GM12891 (cell line): ENCODE data around the gene EEF1AKMT3.

ENCODE experiments used
- DNase-seq: peaks from one replicate; pipeline ENCODE4 v3.0.0; 2011; ENCODE audit warnings: low spot score; ENCODE audit not compliant: insufficient read length
- FAIRE-seq: peaks from 2 replicates; lab custom pipeline; 2011; peaks lifted over from hg19 to GRCh38; lab: Jason Lieb, UNC
- PAX5 ChIP-seq: IDR thresholded peaks from 2 replicates; pipeline ENCODE4 v1.6.1; 2011; ENCODE audit warnings: low read length, moderate library complexity, mild to moderate bottlenecking; ENCODE audit not compliant: insufficient read depth, severe bottlenecking
- POLR2A ChIP-seq: IDR thresholded peaks from 2 replicates; pipeline ENCODE4 v1.6.1; 2011; ENCODE audit warnings: low read depth, low read length, control low read depth
- POLR2AphosphoS5 ChIP-seq: IDR thresholded peaks from 2 replicates; pipeline ENCODE4 v1.6.1; 2011; ENCODE audit warnings: low read depth, low read length, control low read depth
- POU2F2 ChIP-seq: IDR thresholded peaks from 2 replicates; pipeline ENCODE4 v1.6.1; 2011; ENCODE audit warnings: low read depth, mild to moderate bottlenecking, control low read depth, low read length, moderate library complexity
- SPI1 ChIP-seq: IDR thresholded peaks from 2 replicates; pipeline ENCODE4 v1.6.1; 2011; ENCODE audit warnings: low read depth, low read length, control low read depth
- TAF1 ChIP-seq: IDR thresholded peaks from 2 replicates; pipeline ENCODE4 v1.6.1; 2011; ENCODE audit warnings: low read depth, low read length, control low read depth

The EEF1AKMT3 gene

DNA sequence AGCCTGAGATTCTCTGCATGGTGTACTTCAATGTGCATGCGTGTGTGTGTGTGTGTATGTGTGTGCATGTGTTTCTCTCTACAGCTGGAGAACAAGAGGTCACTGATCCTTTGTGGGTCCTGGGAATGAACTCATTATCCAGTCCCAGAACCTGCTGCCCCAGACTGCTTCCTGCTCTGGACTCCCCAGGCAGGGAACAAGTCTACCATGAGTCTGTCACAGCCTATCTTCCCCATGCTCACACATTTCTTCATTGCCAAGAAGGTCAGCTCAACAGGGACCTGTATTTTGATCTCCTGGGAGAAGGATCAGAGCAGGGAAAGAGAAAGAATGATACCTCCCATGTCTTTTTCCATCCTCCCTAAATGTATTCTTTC, 31.0 kb upstream of the EEF1AKMT3 start:
- TF ChIP-seq SPI1, result no peak
- TF ChIP-seq POLR2AphosphoS5, result no peak
- TF ChIP-seq PAX5, result no peak
- no peak for TF ChIP-seq POLR2A
- TF ChIP-seq POU2F2, result no peak
- TF ChIP-seq TAF1, result no peak
- DNase-seq (no peak), FAIRE-seq (no peak)

- DNase-seq (peak; percentile 69), FAIRE-seq (peak; percentile 92)
- TF ChIP-seq POLR2AphosphoS5, result no peak
- no peak for TF ChIP-seq POU2F2
- TF ChIP-seq TAF1, result no peak
- TF ChIP-seq SPI1, result no peak
- TF ChIP-seq PAX5, result no peak
- TF ChIP-seq POLR2A, result no peak
Measured at GRCh38 chr12:57741844-57742738, 30.3 kb upstream of the EEF1AKMT3 start.

DNA sequence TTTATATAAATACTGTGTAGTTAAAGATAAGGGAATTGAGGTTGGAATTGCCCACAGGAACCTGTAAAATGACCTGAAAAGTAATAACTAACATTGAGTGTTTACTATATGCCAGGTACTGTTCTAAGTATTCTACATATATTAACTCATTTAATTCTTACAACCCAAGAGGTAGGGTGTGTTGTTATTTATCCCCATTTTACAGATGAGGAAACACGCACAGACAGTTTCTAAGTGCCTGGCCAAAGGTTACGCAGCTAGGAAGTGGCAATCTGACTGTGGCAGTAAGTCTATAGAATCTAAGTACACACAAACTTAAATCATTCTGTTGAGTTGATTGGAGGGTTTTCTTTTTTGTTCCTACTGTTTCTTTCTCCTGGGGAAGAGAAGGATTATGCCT, 28.6 kb upstream of the EEF1AKMT3 start:
- TF ChIP-seq TAF1, result no peak
- no peak for FAIRE-seq

GRCh38 chr12:57744194-57744776, 28.1 kb upstream of the EEF1AKMT3 start:
- FAIRE-seq (peak; percentile 69), DNase-seq (no peak)
- TF ChIP-seq POLR2A (0 out of 2 replicates have a peak, but pooled peaks have one; percentile 4), SPI1 (0 out of 2 replicates have a peak, but pooled peaks have one; percentile 3), POU2F2 (no peak), PAX5 (no peak), TAF1 (no peak), POLR2AphosphoS5 (no peak; the same call in 1 of the 2 replicates)

More for the DNA sequence above, 28.6 kb upstream of the EEF1AKMT3 start:
- no peak for DNase-seq

DNA sequence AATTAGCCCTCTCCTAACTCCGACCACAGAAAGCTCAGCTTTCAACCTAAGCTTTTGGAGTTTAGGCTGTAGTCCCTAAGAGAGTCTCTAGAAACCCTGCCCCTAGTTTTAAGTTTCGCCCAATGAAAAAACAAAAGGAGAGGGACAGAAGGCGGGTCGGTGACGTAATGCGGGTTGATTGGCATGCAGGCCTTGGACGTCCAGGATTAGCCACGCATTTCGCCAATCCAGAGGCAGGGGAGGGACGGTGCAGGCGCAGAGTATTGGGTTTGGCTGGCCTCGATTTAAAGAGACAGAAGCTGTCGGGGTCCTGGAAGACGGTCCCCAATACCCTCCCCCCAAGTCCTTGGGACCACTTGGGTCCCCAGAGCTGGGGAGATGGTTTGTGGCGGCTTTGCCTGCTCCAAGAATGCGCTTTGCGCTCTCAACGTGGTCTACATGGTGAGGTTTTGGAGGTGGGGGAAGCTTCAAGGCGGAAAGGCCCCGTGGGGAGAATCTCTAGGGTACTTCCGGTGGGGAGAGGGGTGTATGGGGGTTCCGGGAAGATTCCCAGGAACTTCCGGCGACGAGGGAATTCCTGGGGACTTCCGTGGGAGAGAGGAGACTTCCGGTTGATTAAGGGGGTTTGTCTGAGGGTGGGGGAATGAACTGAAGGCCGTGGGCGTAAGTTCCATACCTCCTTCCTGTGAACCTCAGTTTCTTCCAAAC, 27.5 kb upstream of the EEF1AKMT3 start, which contains the start of gene TSPAN31:
Gene TSPAN31, plus strand, starts transcription at position 263 of the 708 bp plus-strand sequence. Its CDS starts 116 bp downstream, at position 379.
- FAIRE-seq, result peak; percentile 93
- peak; percentile 46; the same call in 1 of the 2 replicates for TF ChIP-seq TAF1
- TF ChIP-seq SPI1, result no peak
- no peak for TF ChIP-seq PAX5
- TF ChIP-seq POU2F2, result peak; percentile 63
- peak; percentile 73; the same call in 1 of the 2 replicates for TF ChIP-seq POLR2AphosphoS5
- peak; percentile 3 for TF ChIP-seq POLR2A
- DNase-seq, result peak; percentile 80

DNA sequence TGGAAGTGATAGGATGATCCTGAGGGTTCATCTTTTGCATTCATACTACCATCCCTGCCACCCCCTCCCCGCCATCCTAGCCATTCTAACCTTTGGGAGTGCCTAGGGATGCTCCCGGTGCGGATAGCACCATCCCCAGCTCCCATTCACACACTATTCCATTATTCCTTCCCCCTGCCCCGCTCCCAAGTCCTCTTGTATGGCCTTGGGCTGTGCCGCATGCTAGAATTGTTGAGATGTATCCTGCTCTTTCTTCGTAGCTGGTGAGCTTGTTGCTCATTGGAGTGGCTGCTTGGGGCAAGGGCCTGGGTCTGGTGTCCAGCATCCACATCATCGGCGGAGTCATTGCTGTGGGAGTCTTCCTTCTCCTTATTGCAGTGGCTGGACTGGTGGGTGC, 26.9 kb upstream of the EEF1AKMT3 start:
- TF ChIP-seq POLR2A (peak; percentile 73; the same call in 1 of the 2 replicates), SPI1 (no peak), TAF1 (no peak), POLR2AphosphoS5 (peak; percentile 18; the same call in 1 of the 2 replicates)
- DNase-seq, result no peak
- FAIRE-seq, result no peak

DNA sequence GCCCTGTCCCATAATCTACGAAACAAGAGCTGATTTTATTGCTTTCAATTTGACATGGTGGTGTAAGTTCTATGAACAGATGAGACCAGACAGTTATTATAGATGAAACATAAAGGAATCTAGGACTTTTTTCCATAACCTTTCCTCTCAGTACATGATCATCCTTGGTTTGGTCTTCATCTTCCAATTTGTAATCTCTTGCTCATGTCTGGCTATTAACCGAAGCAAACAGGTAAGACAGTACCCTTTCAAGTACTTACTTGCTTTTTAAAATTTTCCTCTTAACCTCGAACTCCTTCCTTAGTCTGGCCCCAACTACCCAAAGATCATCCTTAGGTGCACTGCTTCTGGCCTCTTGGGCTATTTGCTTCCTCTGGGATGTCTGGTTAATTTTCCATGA, 26.4 kb upstream of the EEF1AKMT3 start:
- FAIRE-seq (no peak), DNase-seq (no peak)
- TF ChIP-seq POLR2A, result no peak
- no peak for TF ChIP-seq TAF1
- no peak for TF ChIP-seq PAX5
- TF ChIP-seq SPI1, result no peak
- TF ChIP-seq POLR2AphosphoS5, result no peak
- no peak for TF ChIP-seq POU2F2

GRCh38 chr12:57749061-57749460, 23.4 kb upstream of the EEF1AKMT3 start:
- FAIRE-seq (no peak), DNase-seq (no peak)
- TF ChIP-seq SPI1 (no peak), TAF1 (no peak), POLR2A (no peak), POU2F2 (no peak), PAX5 (no peak), POLR2AphosphoS5 (no peak)
